GM12872 (cell line): ENCODE measurements around the gene RLN2.

ENCODE experiments used
- TF ChIP-seq, protein P1 (sequence below): IDR thresholded peaks from 3 replicates; pipeline ENCODE4 v1.5.1; 2011; ENCODE audit warnings: low read depth, mild to moderate bottlenecking, low read length, moderate library complexity; ENCODE audit not compliant: insufficient read depth

RLN2 gene

DNA sequence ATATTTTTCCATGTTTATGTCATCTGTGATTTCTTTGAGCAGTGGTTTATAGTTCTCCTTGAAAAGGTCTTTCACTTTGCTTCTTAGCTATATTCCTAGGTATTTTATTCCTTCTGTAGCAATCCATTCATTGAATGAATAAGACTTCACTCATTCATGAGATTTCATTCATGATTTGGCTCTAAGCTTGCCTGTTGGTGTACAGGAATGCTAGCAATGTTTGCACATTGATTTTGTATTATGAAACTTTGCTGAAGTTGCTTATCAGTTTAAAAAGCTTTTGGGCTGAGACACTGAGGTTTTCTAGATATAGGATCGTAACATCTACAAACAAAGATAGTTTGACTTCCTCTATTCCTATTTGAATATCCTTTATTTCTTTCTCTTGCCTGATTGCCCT, 15.9 kb downstream of the RLN2 start:
- TF ChIP-seq, protein P1, sequence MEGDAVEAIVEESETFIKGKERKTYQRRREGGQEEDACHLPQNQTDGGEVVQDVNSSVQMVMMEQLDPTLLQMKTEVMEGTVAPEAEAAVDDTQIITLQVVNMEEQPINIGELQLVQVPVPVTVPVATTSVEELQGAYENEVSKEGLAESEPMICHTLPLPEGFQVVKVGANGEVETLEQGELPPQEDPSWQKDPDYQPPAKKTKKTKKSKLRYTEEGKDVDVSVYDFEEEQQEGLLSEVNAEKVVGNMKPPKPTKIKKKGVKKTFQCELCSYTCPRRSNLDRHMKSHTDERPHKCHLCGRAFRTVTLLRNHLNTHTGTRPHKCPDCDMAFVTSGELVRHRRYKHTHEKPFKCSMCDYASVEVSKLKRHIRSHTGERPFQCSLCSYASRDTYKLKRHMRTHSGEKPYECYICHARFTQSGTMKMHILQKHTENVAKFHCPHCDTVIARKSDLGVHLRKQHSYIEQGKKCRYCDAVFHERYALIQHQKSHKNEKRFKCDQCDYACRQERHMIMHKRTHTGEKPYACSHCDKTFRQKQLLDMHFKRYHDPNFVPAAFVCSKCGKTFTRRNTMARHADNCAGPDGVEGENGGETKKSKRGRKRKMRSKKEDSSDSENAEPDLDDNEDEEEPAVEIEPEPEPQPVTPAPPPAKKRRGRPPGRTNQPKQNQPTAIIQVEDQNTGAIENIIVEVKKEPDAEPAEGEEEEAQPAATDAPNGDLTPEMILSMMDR: no peak

DNA sequence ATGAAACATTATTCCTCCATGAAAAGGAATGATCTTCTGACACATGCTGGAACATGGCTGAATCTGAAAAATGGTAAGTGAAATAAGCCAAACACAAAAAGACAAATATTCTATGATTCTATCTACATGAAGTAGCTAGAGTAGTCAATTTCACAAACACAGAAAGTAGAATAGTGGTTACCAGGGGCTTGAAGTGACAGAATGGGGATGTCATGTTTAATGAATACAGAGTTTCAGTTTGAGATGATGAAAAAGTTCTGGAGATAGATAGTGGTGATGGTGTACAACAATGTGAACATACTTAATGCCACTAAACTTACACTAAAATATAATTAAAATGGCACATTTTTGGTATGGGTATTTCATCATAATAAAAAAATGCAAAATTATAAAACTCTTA, 18.3 kb downstream of the RLN2 start:
- TF ChIP-seq, protein P1: no peak

DNA sequence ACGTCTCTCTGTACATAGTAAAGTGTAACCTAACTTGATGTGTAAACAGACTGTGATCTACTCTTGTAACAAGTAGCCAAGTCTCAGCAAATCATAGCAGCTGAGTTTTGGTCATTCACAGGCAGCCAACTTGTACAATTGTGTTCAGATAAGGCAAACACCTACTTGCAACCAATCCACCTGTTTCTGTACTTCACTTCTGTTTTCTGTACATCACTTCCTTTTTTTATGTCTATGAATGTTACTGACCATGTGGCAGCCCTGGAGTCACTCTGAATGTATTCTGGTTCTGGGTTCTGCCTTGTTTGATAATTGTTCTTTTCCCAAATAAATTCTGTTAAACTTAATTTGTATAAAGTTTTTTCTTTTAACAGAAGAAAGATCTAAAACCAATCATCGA, 26.0 kb downstream of the RLN2 start:
- TF ChIP-seq, protein P1: no peak

DNA sequence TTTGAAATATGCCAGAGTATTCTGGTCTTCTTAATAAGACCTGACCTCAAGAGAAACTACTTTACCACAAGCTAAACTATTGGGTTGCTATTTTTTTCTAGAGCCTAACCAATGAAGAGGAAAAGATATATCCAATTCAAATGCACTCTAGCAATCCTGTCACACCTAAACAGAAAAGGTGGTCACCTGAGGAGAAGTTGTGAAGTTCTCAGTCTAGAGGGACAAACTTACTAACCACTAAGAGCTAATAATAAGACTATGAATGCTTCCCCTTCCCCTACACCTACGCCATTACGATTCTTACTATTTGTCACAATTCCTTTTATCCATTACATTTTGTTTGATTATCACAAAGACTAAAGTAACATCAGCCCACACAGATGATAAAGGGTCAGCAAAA, 29.7 kb downstream of the RLN2 start:
- TF ChIP-seq, protein P1: no peak

DNA sequence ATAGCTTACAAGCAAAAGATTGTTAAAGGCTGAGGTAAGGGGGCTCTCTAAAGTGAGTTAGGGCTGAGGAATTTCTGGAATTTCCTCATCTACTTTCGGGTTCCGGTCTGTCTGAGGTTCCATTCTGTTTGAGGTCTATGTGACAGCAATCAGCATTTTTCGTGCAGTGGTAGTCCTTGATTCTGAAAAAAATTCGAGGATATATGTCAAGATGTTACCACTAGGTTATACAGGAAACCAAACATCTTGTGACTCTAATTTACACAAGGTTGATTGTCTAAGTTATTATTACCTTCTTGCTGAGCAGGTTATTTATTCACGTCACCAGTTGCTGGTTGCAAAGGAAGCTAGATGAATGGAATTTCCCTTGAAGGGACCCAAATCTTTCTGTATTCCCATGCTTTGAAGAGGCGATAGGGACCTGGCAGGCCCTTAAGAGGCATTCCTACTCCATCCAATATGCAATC, 35.2 kb downstream of the RLN2 start:
- TF ChIP-seq, protein P1: no peak

DNA sequence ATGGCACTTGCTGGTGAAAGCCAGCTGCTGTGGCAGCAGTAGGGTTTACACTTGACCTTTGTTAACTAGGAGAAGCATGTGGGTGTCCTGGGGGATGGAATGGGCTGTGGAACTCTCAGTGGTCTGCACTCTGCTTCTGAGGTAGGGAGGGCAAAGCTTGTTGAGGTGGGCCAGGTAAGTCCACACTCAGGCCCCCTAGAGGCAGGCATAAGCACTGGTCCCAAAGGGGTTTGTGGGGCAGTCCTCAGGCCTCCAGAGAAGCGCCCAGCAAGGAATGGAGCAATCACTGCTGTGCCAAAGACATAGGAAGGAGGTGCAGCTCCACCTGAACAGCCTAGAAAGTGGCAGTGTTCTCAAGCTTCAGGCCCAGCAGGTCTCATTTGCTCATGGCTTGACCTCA, 38.6 kb downstream of the RLN2 start:
- TF ChIP-seq, protein P1: peak; percentile 50; the same call in 2 of the 3 replicates

DNA sequence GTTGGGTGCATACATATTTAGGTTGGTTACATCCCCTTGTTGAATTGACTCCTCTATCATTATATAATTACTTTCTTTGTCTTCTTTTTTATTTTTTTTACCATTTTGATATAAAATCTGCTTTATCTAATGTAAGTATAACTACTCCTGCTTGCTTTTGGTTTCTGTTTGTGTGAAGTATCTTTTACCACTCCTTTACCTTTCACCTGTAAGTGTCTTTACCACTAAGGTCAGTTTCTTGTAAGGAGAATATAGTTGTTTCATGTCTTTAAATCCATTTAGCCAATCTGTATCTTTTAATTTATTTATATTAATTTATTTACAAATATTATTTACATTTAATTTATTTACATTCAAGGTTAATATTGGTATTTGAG, 40.3 kb downstream of the RLN2 start:
- TF ChIP-seq, protein P1: no peak
